Activated CD4-positive, alpha-beta T cell treated with anti-CD3 and anti-CD28 coated beads, Interleukin-2, amount 50 U/mL, for 16 hours (primary cell): Measurements from ENCODE around the gene CDKN2A.
A peak's percentile ranks its signal among the peaks of the same experiment; 100 is the strongest.
"Not testable (repeated sequence)": the region's sequence is repeated elsewhere in the genome, so short reads cannot be mapped to it uniquely, and the experiment has no call there.

Experiments used
- DNase-seq: peaks from one replicate; pipeline ENCODE4 v3.0.0-alpha.2; 2020

CDKN2A gene

GRCh38 chr9:21976334-21976875 lies 17.8 kb downstream of the CDKN2A start:
- DNase-seq = no peak

- peak; percentile 28 for DNase-seq
Measured at GRCh38 chr9:21974722-21975409, 19.3 kb downstream of the CDKN2A start.

GRCh38 chr9:21974343-21974721 lies 19.9 kb downstream of the CDKN2A start:
- DNase-seq = no peak

GRCh38 chr9:21972361-21972760 lies 21.8 kb downstream of the CDKN2A start:
- DNase-seq = no peak

- DNase-seq = no peak
Measured at GRCh38 chr9:21970800-21971640, 23.2 kb downstream of the CDKN2A start.

GRCh38 chr9:21969951-21970799 lies 24.0 kb downstream of the CDKN2A start:
- no peak for DNase-seq

GRCh38 chr9:21969011-21969940 lies 24.9 kb downstream of the CDKN2A start:
- no peak for DNase-seq

GRCh38 chr9:21968331-21969010 lies 25.7 kb downstream of the CDKN2A start:
- no peak for DNase-seq

GRCh38 chr9:21967702-21968101 lies 26.5 kb downstream of the CDKN2A start:
- no peak for DNase-seq

- DNase-seq = no peak
Measured at GRCh38 chr9:21967169-21967568, 27.0 kb downstream of the CDKN2A start.

- DNase-seq = no peak
Measured at GRCh38 chr9:21966140-21966851, 27.9 kb downstream of the CDKN2A start.

- peak; percentile 57 for DNase-seq
Measured at GRCh38 chr9:21965401-21965951, 28.7 kb downstream of the CDKN2A start.

GRCh38 chr9:21964925-21965385 lies 29.2 kb downstream of the CDKN2A start:
- DNase-seq = peak; percentile 66

- no peak for DNase-seq
Measured at GRCh38 chr9:21961569-21961968, 32.6 kb downstream of the CDKN2A start.

- DNase-seq = not testable (repeated sequence)
Measured at GRCh38 chr9:21959268-21959667, 34.9 kb downstream of the CDKN2A start.

- no peak for DNase-seq
Measured at GRCh38 chr9:21958833-21959232, 35.4 kb downstream of the CDKN2A start.

GRCh38 chr9:21945606-21946005 lies 48.6 kb downstream of the CDKN2A start:
- DNase-seq = no peak

GRCh38 chr9:21943464-21943863 lies 50.7 kb downstream of the CDKN2A start:
- DNase-seq = no peak

GRCh38 chr9:21941337-21941995 lies 52.7 kb downstream of the CDKN2A start:
- no peak for DNase-seq

GRCh38 chr9:21936161-21936560 lies 58.0 kb downstream of the CDKN2A start:
- DNase-seq = no peak
